Stimulated activated CD4-positive, alpha-beta T cell treated with anti-CD3 and anti-CD28 coated beads, Interleukin-12 subunit alpha, Interleukin-12 subunit beta, amount 100 ng/mL, for 48 hours (primary cell): ENCODE measurements around the gene TGM6.
"Not testable (repeated sequence)": the region's sequence is repeated elsewhere in the genome, so short reads cannot be mapped to it uniquely, and the experiment has no call there.

ENCODE experiments used
- DNase-seq, 3 donors: peaks; one replicate each; pipeline ENCODE4 v3.0.0-alpha.2; 2020; ENCODE audit warnings: low read depth in 2 of 3, low spot score in 1 of 3

Gene TGM6

GRCh38 chr20:2397595-2398145 lies 17.0 kb downstream of the TGM6 start:
- DNase-seq = no peak

- no peak for DNase-seq
Observed at GRCh38 chr20:2398449-2398848, 17.7 kb downstream of the TGM6 start.

GRCh38 chr20:2399390-2399789 lies 18.7 kb downstream of the TGM6 start:
- DNase-seq = no peak

- DNase-seq = no peak
Observed at GRCh38 chr20:2400290-2400689, 19.6 kb downstream of the TGM6 start.

- DNase-seq = no peak
Observed at GRCh38 chr20:2401527-2401926, 20.8 kb downstream of the TGM6 start.

GRCh38 chr20:2402271-2402980 lies 21.7 kb downstream of the TGM6 start:
- DNase-seq = no peak

GRCh38 chr20:2403291-2404052 lies 22.8 kb downstream of the TGM6 start:
- DNase-seq = no peak

- DNase-seq = no peak
Observed at GRCh38 chr20:2405693-2406065, 25.0 kb downstream of the TGM6 start.

GRCh38 chr20:2407355-2407754 lies 26.7 kb downstream of the TGM6 start:
- DNase-seq = not testable (repeated sequence)

- DNase-seq = no peak
Observed at GRCh38 chr20:2408111-2408510, 27.4 kb downstream of the TGM6 start.

GRCh38 chr20:2416541-2417212 lies 36.0 kb downstream of the TGM6 start:
- DNase-seq = no peak

- no peak for DNase-seq
Observed at GRCh38 chr20:2417213-2417541, 36.5 kb downstream of the TGM6 start.

- DNase-seq = no peak
Observed at GRCh38 chr20:2418388-2418787, 37.7 kb downstream of the TGM6 start.

GRCh38 chr20:2420510-2420909 lies 39.8 kb downstream of the TGM6 start:
- DNase-seq = no peak

- no peak for DNase-seq
Observed at GRCh38 chr20:2421247-2421646, 40.5 kb downstream of the TGM6 start.

GRCh38 chr20:2429051-2429450 lies 48.4 kb downstream of the TGM6 start:
- no peak for DNase-seq

GRCh38 chr20:2430538-2430937 lies 49.8 kb downstream of the TGM6 start:
- no peak for DNase-seq

- DNase-seq = no peak
Observed at GRCh38 chr20:2431185-2431584, 50.5 kb downstream of the TGM6 start.

- DNase-seq = no peak
Observed at GRCh38 chr20:2446845-2447244, 66.1 kb downstream of the TGM6 start.

- no peak for DNase-seq
Observed at GRCh38 chr20:2449386-2449785, 68.7 kb downstream of the TGM6 start.

- DNase-seq = no peak
Observed at GRCh38 chr20:2451422-2451821, 70.7 kb downstream of the TGM6 start.
